Gastrocnemius medialis (tissue), 4 donors: Measurements from ENCODE around the gene GSTK1.

Source experiments
- CTCF ChIP-seq, 5 experiments: fragments of 450-650 bp in 3 of 5; fragments of 200-600 bp in 2 of 5; sonication (generic) in 2 of 5; IDR thresholded peaks in 4 of 5; conservative IDR thresholded peaks in 1 of 5; 1 replicate in 4 of 5; 2 replicates in 1 of 5; pipeline ENCODE4 v1.5.1; 2016 to 2019; ENCODE audit warnings: antibody characterized with exemption in 5 of 5, mild to moderate bottlenecking in 3 of 5, moderate library complexity in 3 of 5
- POLR2A ChIP-seq, 2 donors: fragments of 450-650 bp; IDR thresholded peaks; one replicate each; pipeline ENCODE4 v1.6.1; 2017; ENCODE audit warnings: antibody characterized with exemption in 2 of 2, mild to moderate bottlenecking in 2 of 2, moderate library complexity in 2 of 2

- no peak for TF ChIP-seq CTCF (IDR thresholded peaks at IDR 0.05 in 4 of 5, conservative IDR thresholded peaks at IDR 0.05 in 1 of 5)
- no peak for TF ChIP-seq POLR2A (IDR thresholded peaks at IDR 0.05)
Measured at GRCh38 chr7:143243111-143243510, 20.1 kb upstream of the GSTK1 start.
